Transverse colon (tissue), 4 donors: Measurements from ENCODE around the gene CEP41.

Source experiments
- POLR2AphosphoS5 ChIP-seq, 3 donors: sonication (generic); formaldehyde crosslinking; IDR thresholded peaks; one replicate each; pipeline ENCODE4 v1.6.1; 2016; ENCODE audit warnings: antibody characterized with exemption in 3 of 3
- TF ChIP-seq, protein P1 (sequence below), 5 experiments: fragments of 200-600 bp in 3 of 5; fragments of 450-650 bp in 2 of 5; sonication (generic) in 3 of 5; IDR thresholded peaks; 1 replicate in 2 of 5; 2 replicates in 3 of 5; pipeline ENCODE4 v1.5.1; 2016 to 2017; ENCODE audit warnings: antibody characterized with exemption in 5 of 5, inconsistent platforms in 3 of 5, mild to moderate bottlenecking in 2 of 5, moderate library complexity in 1 of 5

DNA sequence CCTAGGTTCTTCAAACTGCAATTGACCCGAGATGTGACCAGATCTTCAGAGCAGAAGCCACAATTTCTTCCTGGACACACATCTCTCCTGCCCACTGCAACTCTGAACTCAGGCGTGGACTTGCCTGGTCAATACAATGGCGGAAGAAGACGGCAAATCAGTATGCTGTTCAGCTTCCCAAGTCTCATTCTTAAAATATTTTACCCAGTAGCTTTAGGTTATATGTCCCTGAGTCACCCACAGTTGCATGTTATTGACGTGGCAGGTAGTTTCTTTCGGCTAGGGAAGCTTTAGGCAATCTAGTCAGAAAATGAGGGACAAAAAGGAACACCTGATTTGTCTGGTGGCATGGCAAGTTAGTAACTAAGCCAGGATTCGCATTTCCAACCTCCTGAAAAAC is 22.5 kb downstream of the CEP41 start:
- TF ChIP-seq, protein P1, sequence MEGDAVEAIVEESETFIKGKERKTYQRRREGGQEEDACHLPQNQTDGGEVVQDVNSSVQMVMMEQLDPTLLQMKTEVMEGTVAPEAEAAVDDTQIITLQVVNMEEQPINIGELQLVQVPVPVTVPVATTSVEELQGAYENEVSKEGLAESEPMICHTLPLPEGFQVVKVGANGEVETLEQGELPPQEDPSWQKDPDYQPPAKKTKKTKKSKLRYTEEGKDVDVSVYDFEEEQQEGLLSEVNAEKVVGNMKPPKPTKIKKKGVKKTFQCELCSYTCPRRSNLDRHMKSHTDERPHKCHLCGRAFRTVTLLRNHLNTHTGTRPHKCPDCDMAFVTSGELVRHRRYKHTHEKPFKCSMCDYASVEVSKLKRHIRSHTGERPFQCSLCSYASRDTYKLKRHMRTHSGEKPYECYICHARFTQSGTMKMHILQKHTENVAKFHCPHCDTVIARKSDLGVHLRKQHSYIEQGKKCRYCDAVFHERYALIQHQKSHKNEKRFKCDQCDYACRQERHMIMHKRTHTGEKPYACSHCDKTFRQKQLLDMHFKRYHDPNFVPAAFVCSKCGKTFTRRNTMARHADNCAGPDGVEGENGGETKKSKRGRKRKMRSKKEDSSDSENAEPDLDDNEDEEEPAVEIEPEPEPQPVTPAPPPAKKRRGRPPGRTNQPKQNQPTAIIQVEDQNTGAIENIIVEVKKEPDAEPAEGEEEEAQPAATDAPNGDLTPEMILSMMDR (IDR thresholded peaks at IDR 0.05): no peak
- no peak for TF ChIP-seq POLR2AphosphoS5 (IDR thresholded peaks at IDR 0.05)
